ENCODE results near the gene XNDC1N. TPM values are rescaled to one million over a fixed set of nuclear protein-coding genes. Genes with fewer than 3 reads are reported as not detected.

Gene XNDC1N
- total and polyA plus RNA-seq, 2 of the 4 experiments (the other 2 are of a cell fraction), result 2.5 to 8.8 TPM

DNA sequence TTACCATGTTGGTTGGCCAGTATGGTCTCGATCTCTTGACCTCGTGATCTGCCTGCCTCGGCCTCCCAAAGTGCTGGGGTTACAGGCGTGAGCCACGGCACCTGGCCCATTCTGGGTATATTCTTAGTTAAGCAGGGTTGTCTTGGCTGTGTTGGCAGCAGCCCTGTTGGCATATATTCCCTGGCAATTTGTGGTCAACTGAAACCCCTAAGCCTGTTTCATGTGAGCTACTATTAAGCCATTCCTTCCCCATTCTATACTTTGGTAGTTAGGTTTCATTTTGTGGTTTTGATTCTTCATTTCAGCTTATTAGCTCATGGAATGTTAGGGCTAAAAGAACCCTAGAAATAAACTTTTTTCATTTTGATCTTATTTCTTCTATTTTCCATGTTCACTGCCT, 48.2 kb upstream of the XNDC1N start:
- Histone ChIP-seq H4K91ac (ENCODE audit: insufficient read depth, low read depth, low read length) (no peak overlapping the region), H3K27ac (ENCODE audit: insufficient read depth, low read length) (no peak overlapping the region), H3K4me2 (ENCODE audit: low read depth, low read length) (no peak overlapping the region), H2AFZ (replicated peaks; ENCODE audit: low read length, poor library complexity) (no peak overlapping the region), H3K4me3 (ENCODE audit: insufficient read depth, low read depth, low read length) (no peak overlapping the region), H4K8ac (ENCODE audit: low read depth in 2 of 2, low read length in 2 of 2) (no peak overlapping the region), H2BK20ac (ENCODE audit: low read depth, low read length) (no peak overlapping the region), H3K4ac (ENCODE audit: low read depth, low read length) (no peak overlapping the region), H2BK120ac (ENCODE audit: low read depth, low read length) (no peak overlapping the region), H3K9me1 (ENCODE audit: insufficient read depth, low read length) (no peaks in the 10 kb centered on the region; the same call in 1 of the 2 replicates), H3K56ac (ENCODE audit: extremely low read depth, insufficient read depth, low read length) (no peak overlapping the region), H3K4me1 (ENCODE audit: control insufficient read depth, insufficient read depth, low read length) (0 out of 2 replicates have a peak, but pooled peaks cover 2% of the 10 kb centered on the region), H3K9me3 (ENCODE audit: control insufficient read depth, insufficient read depth, low read length) (no peaks in the 10 kb centered on the region), H2BK5ac (ENCODE audit: low read depth, low read length, poor library complexity, severe bottlenecking) (no peak overlapping the region), H2BK15ac (ENCODE audit: low read depth, low read length) (no peak overlapping the region), H4K5ac (ENCODE audit: low read depth, low read length) (no peak overlapping the region), H3K36me3 (ENCODE audit: control insufficient read depth, insufficient read depth, low read length) (no peaks in the 10 kb centered on the region), H3K9ac (ENCODE audit: low read depth, low read length) (no peak overlapping the region), H3K18ac (ENCODE audit: low read depth, low read length) (no peak overlapping the region), H2AK9ac (replicated peaks; ENCODE audit: low read depth, low read length, poor library complexity) (no peak overlapping the region), H3K23ac (ENCODE audit: low read depth, low read length) (no peak overlapping the region), H4K20me1 (ENCODE audit: insufficient read depth, low read length) (peaks cover 11% of the 10 kb centered on the region; the same call in 1 of the 2 replicates), H3K79me1 (ENCODE audit: low read depth in 1 of 2, low read length in 2 of 2) (peaks cover 8 to 30% of the 10 kb centered on the region in 2 experiments; a peak in 3 of 4 replicates), H3K14ac (replicated peaks; ENCODE audit: low read depth, low read length) (no peak overlapping the region), H3K27me3 (ENCODE audit: control insufficient read depth, insufficient read depth, low read length) (no peaks in the 10 kb centered on the region), H2AK5ac (ENCODE audit: low read depth, low read length) (no peak overlapping the region)
- no CpG with 5 or more reads among the region's 5 CpGs for WGBS, 2 experiments (ENCODE audit: extremely low coverage in 2 of 2, insufficient read length in 1 of 2)
- in situ Hi-C loops (cut with MboI; ENCODE audit: low sequenced_read_pairs), result no loop called here
- dilution Hi-C loops (cut with HindIII; ENCODE audit: low sequenced_read_pairs, unreplicated experiment), result no loop called here
- ChIA-PET POLR2A (ENCODE audit: unreplicated experiment) (no interaction called here), CTCF (interaction anchor here (1.1 to 1.5 kb wide), 5 partner anchors 9 to 455 kb away, joined by 3 to 6 read pairs (median 5); no protein-coding TSS in a partner anchor)
- DNase-seq (no peak), ATAC-seq (ENCODE audit: low read depth) (no peak)
- TF ChIP-seq, protein P1, sequence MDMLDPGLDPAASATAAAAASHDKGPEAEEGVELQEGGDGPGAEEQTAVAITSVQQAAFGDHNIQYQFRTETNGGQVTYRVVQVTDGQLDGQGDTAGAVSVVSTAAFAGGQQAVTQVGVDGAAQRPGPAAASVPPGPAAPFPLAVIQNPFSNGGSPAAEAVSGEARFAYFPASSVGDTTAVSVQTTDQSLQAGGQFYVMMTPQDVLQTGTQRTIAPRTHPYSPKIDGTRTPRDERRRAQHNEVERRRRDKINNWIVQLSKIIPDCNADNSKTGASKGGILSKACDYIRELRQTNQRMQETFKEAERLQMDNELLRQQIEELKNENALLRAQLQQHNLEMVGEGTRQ (IDR thresholded peaks at IDR 0.05; ENCODE audit: low read depth, low read length), result no peak
- TF ChIP-seq MAFK (IDR thresholded peaks at IDR 0.05; ENCODE audit: low read depth, low read length), result no peak
- TF ChIP-seq CEBPB (IDR thresholded peaks at IDR 0.05; ENCODE audit: low read depth, low read length), result no peak
- no peak for TF ChIP-seq NFE2L2 (IDR thresholded peaks at IDR 0.05; ENCODE audit: low read depth, low read length)
- TF ChIP-seq CHD1 (IDR thresholded peaks at IDR 0.05; ENCODE audit: low read depth, low read length), result no peak
- TF ChIP-seq POLR2A (IDR thresholded peaks at IDR 0.05; ENCODE audit: low read depth, low read length), result no peak
- no peak for TF ChIP-seq RFX5 (IDR thresholded peaks at IDR 0.05; ENCODE audit: low read depth, low read length)
- TF ChIP-seq SMC3 (IDR thresholded peaks at IDR 0.05; ENCODE audit: low read depth, low read length), result no peak
- no peak for TF ChIP-seq ELK1 (IDR thresholded peaks at IDR 0.05; ENCODE audit: borderline replicate concordance, low read depth, low read length)
- no peak for TF ChIP-seq FOS (IDR thresholded peaks at IDR 0.05; ENCODE audit: low read depth, low read length)
- no peak for TF ChIP-seq MAZ (IDR thresholded peaks at IDR 0.05; ENCODE audit: borderline replicate concordance, low read depth, low read length)
- TF ChIP-seq MXI1 (IDR thresholded peaks at IDR 0.05; ENCODE audit: borderline replicate concordance, low read depth, low read length), result no peak
- no peak for TF ChIP-seq RCOR1 (IDR thresholded peaks at IDR 0.05; ENCODE audit: insufficient replicate concordance, low read length)
- no TSS peak for BruUV-seq (replicated peaks)
- intact Hi-C loops (cut with micrococcal nuclease), result no loop called here

Data from IMR-90 (cell line).